Stomach (tissue), 9 donors: Measurements from ENCODE around the gene ZNF469. TPM values are rescaled to one million over a fixed set of nuclear protein-coding genes. Genes with fewer than 3 reads are reported as not detected.

Source experiments
- DNase-seq, 2 donors: peaks; one replicate each; pipeline versions ENCODE4 v3.0.0 to v3.0.0-alpha.2; 2013 to 2019
- H3K27ac ChIP-seq, 5 donors: fragments of 200-600 bp in 4 of 5; sonication (generic) in 4 of 5; one replicate each; pipeline ENCODE4 v1.5.1; 2013 to 2019; ENCODE audit warnings: mild to moderate bottlenecking in 1 of 5, moderate library complexity in 1 of 5
- H3K27me3 ChIP-seq, 3 donors: fragments of 200-600 bp; sonication (generic); one replicate each; pipeline ENCODE4 v1.5.1; 2017 to 2019; ENCODE audit warnings: mixed run types in 1 of 3
- H3K36me3 ChIP-seq, 4 donors: fragments of 200-600 bp; sonication (generic); 1 replicate in 3 of 4; 2 replicates in 1 of 4; pipeline ENCODE4 v1.5.1; 2016 to 2019
- H3K4me1 ChIP-seq, 4 donors: fragments of 200-600 bp; sonication (generic); one replicate each; pipeline ENCODE4 v1.5.1; 2016 to 2019
- H3K4me3 ChIP-seq, 4 donors: fragments of 200-600 bp; sonication (generic) in 3 of 4; one replicate each; pipeline ENCODE4 v1.5.1; 2016 to 2019; ENCODE audit warnings: mild to moderate bottlenecking in 1 of 4
- H3K9me3 ChIP-seq, 4 donors: fragments of 200-600 bp; sonication (generic); one replicate each; pipeline ENCODE4 v1.5.1; 2016 to 2019
- EP300 ChIP-seq: sonication (generic); formaldehyde crosslinking; IDR thresholded peaks from one replicate; pipeline ENCODE4 v1.6.1; 2017; ENCODE audit warnings: antibody characterized with exemption
- POLR2A ChIP-seq, 4 donors: fragments of 450-650 bp; IDR thresholded peaks; one replicate each; pipeline ENCODE4 v1.6.1; 2016; ENCODE audit warnings: antibody characterized with exemption in 4 of 4, control low read depth in 2 of 4, mild to moderate bottlenecking in 1 of 4, moderate library complexity in 1 of 4
- POLR2AphosphoS5 ChIP-seq, 3 donors: sonication (generic); formaldehyde crosslinking; IDR thresholded peaks; one replicate each; pipeline ENCODE4 v1.6.1; 2016; ENCODE audit warnings: antibody characterized with exemption in 3 of 3
- WGBS, 5 donors: extraction: QIAGEN DNeasy Blood & Tissue Kit in 3 of 5; methylation state at CpG; one replicate each; pipeline versions ENCODE4 v1.1.5 to v1.1.7; 2013 to 2018; 5-methylcytosine and 5-hydroxymethylcytosine counted together
- intact Hi-C: fragments of 100-400 bp; cut with DNase I; formaldehyde crosslinking; loops from one replicate; pipeline ENCODE4 v1.15.1; 2023; ENCODE audit warnings: low total_unique reads
- polyA plus RNA-seq, 3 donors: library from polyadenylated mRNA; stranded (reverse); fragments of 200-250 nt; gene quantifications; one replicate each; pipeline ENCODE4 v1.2.3, GENCODE V29; 2013
- total RNA-seq, 5 donors: library from RNA; depleted of rRNA; stranded (reverse); fragments of >200 nt; gene quantifications; one replicate each; pipeline versions ENCODE4 v1.1.0 to v1.2.3, GENCODE V29; 2014 to 2016
- TF ChIP-seq, protein P1 (sequence below), 7 experiments: fragments of 450-650 bp in 4 of 7; fragments of 200-600 bp in 3 of 7; sonication (generic) in 3 of 7; IDR thresholded peaks; one replicate each; pipeline ENCODE4 v1.5.1; 2016 to 2019; ENCODE audit warnings: antibody characterized with exemption in 7 of 7, control low read depth in 2 of 7, mild to moderate bottlenecking in 1 of 7
- donor health status: healthy with polysubstance abuse.
- donor health status: Bipolar disorder and iron deficiency.
- donor health status: healthy.

The ZNF469 gene
- total and polyA plus RNA-seq, 8 donors: under 0.01 to 6.2 (median 0.24) TPM

DNA sequence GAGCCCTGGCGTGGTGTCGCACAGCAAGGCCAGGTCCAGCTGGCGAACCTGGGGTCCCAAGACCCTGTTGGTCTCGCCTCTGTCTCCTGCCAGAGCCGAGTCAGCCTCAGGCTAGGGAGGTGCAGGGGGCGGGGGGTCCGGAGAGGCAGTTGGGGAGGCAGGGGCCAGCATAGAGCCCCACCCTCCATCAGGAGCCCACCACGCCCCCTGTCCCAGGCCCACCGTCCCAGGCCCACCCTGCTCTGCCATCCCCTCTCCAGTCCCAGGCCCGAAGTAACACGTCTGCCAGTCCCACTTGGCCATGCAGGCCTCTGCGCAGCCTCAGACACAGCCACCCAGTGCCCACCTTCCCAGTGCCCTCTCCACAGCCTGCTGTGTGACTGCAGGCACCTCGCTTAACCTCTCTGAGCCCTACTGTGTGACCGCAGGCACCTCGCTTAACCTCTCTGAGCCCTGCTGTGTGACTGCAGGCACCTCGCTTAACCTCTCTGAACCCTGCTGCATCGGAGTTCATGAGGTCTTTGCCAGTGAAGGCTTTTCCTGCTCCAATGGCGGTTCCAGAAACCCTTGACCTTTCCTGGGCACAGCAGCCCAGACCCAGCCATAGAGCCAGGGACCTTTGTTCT lies 29.3 kb downstream of the ZNF469 start:
- Histone ChIP-seq H3K27ac (no peak overlapping the region), H3K36me3 (no peaks in the 10 kb centered on the region), H3K4me3 (no peak overlapping the region), H3K4me1 (no peaks in the 10 kb centered on the region), H3K9me3 (no peaks in the 10 kb centered on the region), H3K27me3 (peaks cover 0 to 6% (median 0%) of the 10 kb centered on the region in 3 donors)
- no peak for DNase-seq
- intact Hi-C loops: no loop called here
- WGBS, 5 donors: 90 to 94% (median 92%) methylated on average over 7 to 18 of the region's 18 CpGs
- TF ChIP-seq, protein P1, sequence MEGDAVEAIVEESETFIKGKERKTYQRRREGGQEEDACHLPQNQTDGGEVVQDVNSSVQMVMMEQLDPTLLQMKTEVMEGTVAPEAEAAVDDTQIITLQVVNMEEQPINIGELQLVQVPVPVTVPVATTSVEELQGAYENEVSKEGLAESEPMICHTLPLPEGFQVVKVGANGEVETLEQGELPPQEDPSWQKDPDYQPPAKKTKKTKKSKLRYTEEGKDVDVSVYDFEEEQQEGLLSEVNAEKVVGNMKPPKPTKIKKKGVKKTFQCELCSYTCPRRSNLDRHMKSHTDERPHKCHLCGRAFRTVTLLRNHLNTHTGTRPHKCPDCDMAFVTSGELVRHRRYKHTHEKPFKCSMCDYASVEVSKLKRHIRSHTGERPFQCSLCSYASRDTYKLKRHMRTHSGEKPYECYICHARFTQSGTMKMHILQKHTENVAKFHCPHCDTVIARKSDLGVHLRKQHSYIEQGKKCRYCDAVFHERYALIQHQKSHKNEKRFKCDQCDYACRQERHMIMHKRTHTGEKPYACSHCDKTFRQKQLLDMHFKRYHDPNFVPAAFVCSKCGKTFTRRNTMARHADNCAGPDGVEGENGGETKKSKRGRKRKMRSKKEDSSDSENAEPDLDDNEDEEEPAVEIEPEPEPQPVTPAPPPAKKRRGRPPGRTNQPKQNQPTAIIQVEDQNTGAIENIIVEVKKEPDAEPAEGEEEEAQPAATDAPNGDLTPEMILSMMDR (IDR thresholded peaks at IDR 0.05): no peak
- TF ChIP-seq POLR2AphosphoS5 (IDR thresholded peaks at IDR 0.05) (no peak), EP300 (no peak), POLR2A (IDR thresholded peaks at IDR 0.05) (no peak)

GRCh38 chr16:88412766-88413165 lies 30.0 kb downstream of the ZNF469 start:
- Histone ChIP-seq H3K27ac (no peak overlapping the region), H3K27me3 (peaks cover 0 to 12% (median 0%) of the 10 kb centered on the region in 3 donors), H3K9me3 (no peaks in the 10 kb centered on the region), H3K4me3 (no peak overlapping the region), H3K4me1 (no peaks in the 10 kb centered on the region), H3K36me3 (no peaks in the 10 kb centered on the region)
- no peak for DNase-seq
- TF ChIP-seq EP300 (no peak), POLR2A (IDR thresholded peaks at IDR 0.05) (no peak), POLR2AphosphoS5 (IDR thresholded peaks at IDR 0.05) (no peak)
- TF ChIP-seq, protein P1 (IDR thresholded peaks at IDR 0.05): no peak
- intact Hi-C loops: no loop called here
- 79 to 88% (median 84%) methylated on average over 10 to 16 of the region's 16 CpGs for WGBS, 5 donors

- DNase-seq: no peak
- Histone ChIP-seq H3K36me3 (no peaks in the 10 kb centered on the region), H3K9me3 (no peaks in the 10 kb centered on the region), H3K27me3 (peaks cover 0 to 16% (median 0%) of the 10 kb centered on the region in 3 donors), H3K27ac (no peak overlapping the region), H3K4me1 (no peaks in the 10 kb centered on the region), H3K4me3 (no peak overlapping the region)
- WGBS, 5 donors: 82 to 91% (median 84%) methylated on average over 12 of the region's 12 CpGs
- no peak for TF ChIP-seq POLR2A (IDR thresholded peaks at IDR 0.05)
- no peak for TF ChIP-seq EP300
- no peak for TF ChIP-seq POLR2AphosphoS5 (IDR thresholded peaks at IDR 0.05)
- TF ChIP-seq, protein P1 (IDR thresholded peaks at IDR 0.05): no peak
- intact Hi-C loops: no loop called here
Observed at GRCh38 chr16:88413231-88413630, 30.5 kb downstream of the ZNF469 start.

DNA sequence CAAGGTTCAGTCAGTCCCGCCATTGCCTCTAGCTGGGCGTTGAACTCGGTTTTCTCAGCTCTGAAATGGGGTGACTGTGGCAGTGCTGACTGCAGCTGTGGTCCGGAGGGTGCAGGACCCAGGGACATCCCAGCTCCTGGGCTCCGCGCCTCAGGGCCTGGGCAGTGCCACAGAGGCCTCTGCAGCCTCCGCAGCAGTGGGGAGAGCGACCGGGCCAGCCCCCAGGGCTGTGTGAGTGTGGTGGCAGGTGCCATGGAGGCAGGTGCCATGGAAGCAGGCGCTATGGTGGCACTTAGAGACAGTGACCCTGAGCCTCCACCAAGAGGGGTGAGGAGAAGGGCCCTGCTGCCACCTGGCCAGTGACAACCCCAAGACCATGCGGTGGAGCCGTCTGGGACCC lies 30.9 kb downstream of the ZNF469 start:
- intact Hi-C loops: no loop called here
- TF ChIP-seq POLR2A (IDR thresholded peaks at IDR 0.05): no peak
- TF ChIP-seq, protein P1 (IDR thresholded peaks at IDR 0.05): no peak
- no peak for TF ChIP-seq POLR2AphosphoS5 (IDR thresholded peaks at IDR 0.05)
- no peak for TF ChIP-seq EP300
- no peaks in the 10 kb centered on the region for H3K4me1 ChIP-seq
- no peak overlapping the region for H3K27ac ChIP-seq
- H3K9me3 ChIP-seq: no peaks in the 10 kb centered on the region
- H3K4me3 ChIP-seq: no peak overlapping the region
- H3K36me3 ChIP-seq: no peaks in the 10 kb centered on the region
- WGBS, 5 donors: 92 to 100% (median 94%) methylated on average over 6 to 12 of the region's 12 CpGs
- H3K27me3 ChIP-seq: peaks cover 0 to 20% (median 0%) of the 10 kb centered on the region in 3 donors
- no peak for DNase-seq
